DMS53 treated with DMSO at 0.1 percent for 48 hours (cell line): ENCODE measurements around the gene RPS4Y1.

Experiments
- DNase-seq: peaks from one replicate; lab custom pipeline; 2025; ENCODE audit not compliant: unreplicated experiment; lab: John Stamatoyannopoulos, UW

Gene RPS4Y1

GRCh38 chrY:2874211-2874610, 32.8 kb downstream of the RPS4Y1 start:
- no peak for DNase-seq

- no peak for DNase-seq
These were observed 42.2 kb downstream of the RPS4Y1 start for GRCh38 chrY:2883561-2883960.

- no peak for DNase-seq
These were observed 44.5 kb downstream of the RPS4Y1 start for GRCh38 chrY:2885880-2886279.

GRCh38 chrY:2887386-2887785, 46.0 kb downstream of the RPS4Y1 start:
- DNase-seq: no peak

- no peak for DNase-seq
These were observed 46.6 kb downstream of the RPS4Y1 start for GRCh38 chrY:2887955-2888354.

- DNase-seq: no peak
These were observed 52.1 kb downstream of the RPS4Y1 start for GRCh38 chrY:2893471-2893870.

GRCh38 chrY:2896050-2896449, 54.6 kb downstream of the RPS4Y1 start:
- DNase-seq: no peak

GRCh38 chrY:2907356-2907755, 66.0 kb downstream of the RPS4Y1 start:
- DNase-seq: no peak

GRCh38 chrY:2913066-2913815, 71.8 kb downstream of the RPS4Y1 start:
- no peak for DNase-seq
